Measurements from ENCODE around the gene PDLIM4.

Gene PDLIM4

GRCh38 chr5:132293066-132293991 lies 35.8 kb downstream of the PDLIM4 start:
- H3K4me3 ChIP-seq = peak overlapping the region; percentile 62 to 95 (median 80)
- H3K9ac ChIP-seq = peak overlapping the region; percentile 83 to 98 (median 90)
- H3K9me3 ChIP-seq (replicated peaks in 1 of 11) = no peaks in the 10 kb centered on the region
- TF ChIP-seq Cebpa-rat (IDR thresholded peaks at IDR 0.05) = no peak
- H3K36me3 ChIP-seq = peaks cover 0 to 26% (median 4%) of the 10 kb centered on the region in 11 experiments; a peak in 9 of 22 replicates
- peaks cover 38 to 62% (median 45%) of the 10 kb centered on the region in 10 experiments for H3K4me1 ChIP-seq
- H3K4me2 ChIP-seq = peak overlapping the region; percentile 91 to 100 (median 96)
- H4K20me1 ChIP-seq = peaks cover 0 to 65% (median 6%) of the 10 kb centered on the region in 11 experiments; a peak in 7 of 22 replicates
- H3K27me3 ChIP-seq = peaks cover 0 to 17% (median 0%) of the 10 kb centered on the region in 11 experiments; a peak in 7 of 22 replicates
- peak overlapping the region; percentile 85 to 98 (median 92) for H3K27ac ChIP-seq

DNA sequence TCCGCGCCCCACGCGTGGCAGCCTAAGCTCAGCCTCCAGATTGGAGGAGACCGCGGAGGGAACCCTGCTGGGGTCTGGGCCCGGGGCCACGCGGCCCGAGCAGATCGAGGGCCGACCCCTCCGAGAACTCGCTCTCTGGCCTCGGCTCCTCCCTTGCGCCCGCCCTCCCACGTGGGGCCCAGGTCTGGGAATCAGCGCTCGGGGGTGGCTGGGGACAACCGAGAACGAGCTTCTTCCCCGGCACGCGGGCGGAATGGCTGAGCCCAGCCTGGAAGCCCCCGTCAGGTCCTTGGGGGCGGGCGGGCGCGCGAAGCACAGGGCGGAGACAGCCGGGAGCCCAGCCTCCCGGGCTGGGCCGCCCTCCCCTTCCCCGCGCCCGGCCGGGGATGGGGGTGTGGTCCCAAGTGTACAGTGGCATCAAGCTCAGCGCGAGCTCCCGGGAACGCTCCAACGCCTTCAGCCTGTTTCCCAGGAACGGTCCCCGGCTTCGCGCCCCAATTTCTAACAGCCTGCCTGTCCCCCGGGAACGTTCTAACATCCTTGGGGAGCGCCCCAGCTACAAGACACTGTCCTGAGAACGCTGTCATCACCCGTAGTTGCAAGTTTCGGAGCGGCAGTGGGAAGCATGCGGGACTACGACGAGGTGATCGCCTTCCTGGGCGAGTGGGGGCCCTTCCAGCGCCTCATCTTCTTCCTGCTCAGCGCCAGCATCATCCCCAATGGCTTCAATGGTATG lies 36.7 kb downstream of the PDLIM4 start, which contains the start of gene SLC22A4:
SLC22A4 (plus strand) TSS at position 403 of the 736 bp plus-strand sequence; CDS start at position 626, 223 bp downstream.
- peaks cover 0 to 68% (median 8%) of the 10 kb centered on the region in 11 experiments; a peak in 14 of 22 replicates for H4K20me1 ChIP-seq
- peaks cover 0 to 17% (median 0%) of the 10 kb centered on the region in 11 experiments; a peak in 7 of 22 replicates for H3K27me3 ChIP-seq
- peak within 1 kb of the TSS; percentile 85 to 98 (median 92) for H3K27ac ChIP-seq
- H3K36me3 ChIP-seq = peaks cover 0 to 26% (median 0%) of the 10 kb centered on the region in 11 experiments; a peak in 9 of 22 replicates
- H3K4me3 ChIP-seq = peak within 1 kb of the TSS; percentile 62 to 95 (median 80)
- H3K4me2 ChIP-seq = peak within 1 kb of the TSS; percentile 91 to 100 (median 96)
- no peak for TF ChIP-seq Cebpa-rat (IDR thresholded peaks at IDR 0.05)
- peak within 1 kb of the TSS; percentile 83 to 98 (median 90) for H3K9ac ChIP-seq
- peaks cover 38 to 70% (median 52%) of the 10 kb centered on the region in 10 experiments for H3K4me1 ChIP-seq
- H3K9me3 ChIP-seq (replicated peaks in 1 of 11) = no peaks in the 10 kb centered on the region

GRCh38 chr5:132294728-132295504 lies 37.4 kb downstream of the PDLIM4 start:
- H3K27ac ChIP-seq = peak overlapping the region; percentile 33 to 98 (median 92); a peak in 21 of 22 replicates
- H3K9ac ChIP-seq = peak overlapping the region; percentile 83 to 98 (median 90)
- peak overlapping the region; percentile 91 to 100 (median 96) for H3K4me2 ChIP-seq
- peaks cover 0 to 73% (median 11%) of the 10 kb centered on the region in 11 experiments; a peak in 15 of 22 replicates for H4K20me1 ChIP-seq
- no peaks in the 10 kb centered on the region for H3K9me3 ChIP-seq (replicated peaks in 1 of 11)
- H3K4me1 ChIP-seq = peaks cover 38 to 76% (median 52%) of the 10 kb centered on the region in 10 experiments
- peak in 9 of 11 experiments; percentile 54 to 93 (median 83); a peak in 17 of 22 replicates for TF ChIP-seq Cebpa-rat (IDR thresholded peaks at IDR 0.05)
- H3K27me3 ChIP-seq = peaks cover 0 to 17% (median 0%) of the 10 kb centered on the region in 11 experiments; a peak in 7 of 22 replicates
- peaks cover 0 to 22% (median 0%) of the 10 kb centered on the region in 11 experiments; a peak in 8 of 22 replicates for H3K36me3 ChIP-seq
- H3K4me3 ChIP-seq = peak overlapping the region; percentile 62 to 95 (median 80)

- Histone ChIP-seq H3K9ac (peak overlapping the region in 10 of 11 experiments; percentile 83 to 98 (median 90); a peak in 20 of 22 replicates), H3K4me1 (peaks cover 38 to 77% (median 52%) of the 10 kb centered on the region in 10 experiments), H3K4me2 (peak overlapping the region; percentile 91 to 100 (median 96)), H4K20me1 (peaks cover 0 to 73% (median 17%) of the 10 kb centered on the region in 11 experiments; a peak in 18 of 22 replicates), H3K36me3 (peaks cover 0 to 22% (median 0%) of the 10 kb centered on the region in 11 experiments; a peak in 7 of 22 replicates), H3K27me3 (peaks cover 0 to 17% (median 0%) of the 10 kb centered on the region in 11 experiments; a peak in 7 of 22 replicates), H3K4me3 (peak overlapping the region; percentile 62 to 95 (median 80)), H3K27ac (peak overlapping the region in 10 of 11 experiments; percentile 90 to 98 (median 94); a peak in 20 of 22 replicates), H3K9me3 (replicated peaks in 1 of 11) (no peaks in the 10 kb centered on the region)
- TF ChIP-seq Cebpa-rat (IDR thresholded peaks at IDR 0.05) = no peak
Observed at GRCh38 chr5:132295505-132296411, 38.3 kb downstream of the PDLIM4 start.

- H3K4me3 ChIP-seq = peak overlapping the region in 9 of 10 experiments; percentile 29 to 95 (median 83); a peak in 16 of 20 replicates
- H4K20me1 ChIP-seq = peaks cover 0 to 73% (median 25%) of the 10 kb centered on the region in 11 experiments; a peak in 18 of 22 replicates
- peaks cover 0 to 17% (median 0%) of the 10 kb centered on the region in 11 experiments; a peak in 7 of 22 replicates for H3K27me3 ChIP-seq
- H3K9ac ChIP-seq = peak overlapping the region in 9 of 11 experiments; percentile 83 to 98 (median 91); a peak in 18 of 22 replicates
- no peak for TF ChIP-seq Cebpa-rat (IDR thresholded peaks at IDR 0.05)
- peak overlapping the region in 9 of 11 experiments; percentile 90 to 98 (median 96); a peak in 18 of 22 replicates for H3K27ac ChIP-seq
- no peaks in the 10 kb centered on the region for H3K9me3 ChIP-seq (replicated peaks in 1 of 11)
- peaks cover 0 to 29% (median 0%) of the 10 kb centered on the region in 11 experiments; a peak in 10 of 22 replicates for H3K36me3 ChIP-seq
- H3K4me1 ChIP-seq = peaks cover 38 to 77% (median 56%) of the 10 kb centered on the region in 10 experiments
- H3K4me2 ChIP-seq = peak overlapping the region; percentile 91 to 100 (median 96)
Observed at GRCh38 chr5:132296412-132297016, 39.0 kb downstream of the PDLIM4 start.

GRCh38 chr5:132297211-132297940 lies 39.9 kb downstream of the PDLIM4 start:
- Histone ChIP-seq H4K20me1 (peaks cover 0 to 73% (median 33%) of the 10 kb centered on the region in 11 experiments; a peak in 18 of 22 replicates), H3K27me3 (peaks cover 0 to 17% (median 0%) of the 10 kb centered on the region in 11 experiments; a peak in 7 of 22 replicates), H3K4me2 (peak overlapping the region in 10 of 11 experiments; percentile 91 to 100 (median 96); a peak in 20 of 22 replicates), H3K27ac (peak overlapping the region in 8 of 11 experiments; percentile 90 to 98 (median 94); a peak in 12 of 22 replicates), H3K9ac (peak overlapping the region in 2 of 11 experiments; percentile 11 to 98; a peak in 5 of 22 replicates), H3K9me3 (replicated peaks in 1 of 11) (no peaks in the 10 kb centered on the region), H3K4me3 (peak overlapping the region in 6 of 10 experiments; percentile 75 to 95 (median 84); a peak in 10 of 20 replicates), H3K36me3 (peaks cover 0 to 38% (median 0%) of the 10 kb centered on the region in 11 experiments; a peak in 10 of 22 replicates), H3K4me1 (peaks cover 35 to 77% (median 51%) of the 10 kb centered on the region in 10 experiments)
- no peak for TF ChIP-seq Cebpa-rat (IDR thresholded peaks at IDR 0.05)
